Hematopoietic multipotent progenitor cell treated with erythropoietin and hydrocortisone succinate and interleukin-3 and kit ligand, for 6 days (in vitro differentiated cells): ENCODE data around the gene UCP1.
"Not testable (repeated sequence)": the region's sequence is repeated elsewhere in the genome, so short reads cannot be mapped to it uniquely, and the experiment has no call there.

Experiments
- DNase-seq: peaks from one replicate; pipeline ENCODE4 v3.0.0-alpha.2; 2015

The UCP1 gene

GRCh38 chr4:140529434-140529833, 39.3 kb downstream of the UCP1 start:
- DNase-seq = peak; percentile 6

GRCh38 chr4:140523857-140524742, 44.7 kb downstream of the UCP1 start, which contains the start of gene ELMOD2:
TSS of gene ELMOD2 (plus strand) at chr4:140524168. CDS start at chr4:140525429, 1,261 bp downstream.
- DNase-seq = peak; percentile 99

GRCh38 chr4:140523370-140523856, 45.3 kb downstream of the UCP1 start:
- DNase-seq = no peak

- DNase-seq = no peak
Observed at GRCh38 chr4:140515423-140515822, 53.3 kb downstream of the UCP1 start.

GRCh38 chr4:140513765-140514164, 55.0 kb downstream of the UCP1 start:
- not testable (repeated sequence) for DNase-seq
